Measurements from ENCODE around the gene FRMD6.

GRCh38 chr14:51653079-51653774 lies 1.5 kb downstream of the FRMD6 start:
- TF ChIP-seq CTCF (conservative IDR thresholded peaks at IDR 0.05; ENCODE audit: low read depth in 2 of 2) (peak in 1 of 2 experiments; percentile 30; a peak in 1 of 4 replicates), ETS1 (IDR thresholded peaks at IDR 0.05) (no peak), POLR2AphosphoS5 (IDR thresholded peaks at IDR 0.05; ENCODE audit: low read depth) (no peak), JUNB (IDR thresholded peaks at IDR 0.05; ENCODE audit: unreplicated experiment) (no peak), EZH2 (IDR thresholded peaks at IDR 0.05; ENCODE audit: low read depth, unreplicated experiment) (no peak), REST (IDR thresholded peaks at IDR 0.05; ENCODE audit: unreplicated experiment) (no peak)
